ENCODE measurements around the gene CDHR1.

The CDHR1 gene

DNA sequence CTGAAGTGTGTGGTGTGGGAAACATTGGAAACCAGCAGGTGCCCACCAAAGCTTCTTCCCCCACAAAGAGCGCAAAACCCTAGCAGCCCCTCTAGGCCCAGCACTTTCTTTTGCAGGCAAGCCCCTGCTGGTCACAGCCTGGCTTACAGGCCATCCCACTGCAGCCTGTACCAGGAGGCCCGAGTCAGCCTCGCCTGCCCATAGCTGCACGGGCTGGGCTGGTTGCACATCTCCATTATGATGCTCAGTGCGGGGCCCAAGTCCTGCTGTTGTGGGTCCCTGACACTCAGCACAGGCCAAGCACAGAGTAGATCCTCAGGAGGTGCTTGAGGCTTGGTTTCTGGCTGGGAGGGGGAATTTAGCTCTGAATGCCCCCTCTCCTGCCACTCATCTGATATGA, 8.0 kb downstream of the CDHR1 start:
- no peaks in the 10 kb centered on the region for H3K9me3 ChIP-seq (ENCODE audit: control insufficient read depth, low read length)
- no peaks in the 10 kb centered on the region for H3K79me1 ChIP-seq (replicated peaks; ENCODE audit: low read length, poor library complexity, severe bottlenecking)
- H3K36me3 ChIP-seq (ENCODE audit: control insufficient read depth in 1 of 2, insufficient read depth in 2 of 2, low read depth in 1 of 2, low read length in 2 of 2) = no peaks in the 10 kb centered on the region
- no peak overlapping the region for H3K18ac ChIP-seq (ENCODE audit: low read depth in 1 of 2, low read length in 2 of 2)
- no peak overlapping the region for H2BK120ac ChIP-seq (ENCODE audit: low read depth, low read length)
- WGBS = 74% methylated on average over 5 of the region's 5 CpGs
- H2AK5ac ChIP-seq (ENCODE audit: low read length, severe bottlenecking) = no peak overlapping the region
- H3K23ac ChIP-seq (ENCODE audit: low read length in 2 of 2) = peak overlapping the region in 1 of 2 experiments; percentile 43
- no peaks in the 10 kb centered on the region for H3K4me1 ChIP-seq (ENCODE audit: control insufficient read depth, insufficient read depth, low read depth, low read length)
- no peak overlapping the region for H3K4ac ChIP-seq (ENCODE audit: low read depth in 1 of 2, low read length in 2 of 2)
- no peak overlapping the region for H4K8ac ChIP-seq (ENCODE audit: low read length)
- H2BK15ac ChIP-seq (ENCODE audit: low read depth, poor library complexity, severe bottlenecking) = no peak overlapping the region
- no peak overlapping the region for H2BK5ac ChIP-seq (ENCODE audit: low read depth, low read length, poor library complexity, severe bottlenecking)
- no peak overlapping the region for H2AFZ ChIP-seq (ENCODE audit: low read depth, low read length)
- H3K27me3 ChIP-seq (ENCODE audit: control insufficient read depth in 1 of 2, insufficient read depth in 1 of 2, low read length in 2 of 2) = peaks cover 6 to 58% of the 10 kb centered on the region in 2 experiments
- no peak overlapping the region for H3K27ac ChIP-seq (ENCODE audit: low read length, poor library complexity, severe bottlenecking)
- H3K9ac ChIP-seq (ENCODE audit: low read length) = no peak overlapping the region
- no peak overlapping the region for H3K4me3 ChIP-seq (ENCODE audit: insufficient read depth in 1 of 2, low read depth in 1 of 2, low read length in 2 of 2)
- H4K91ac ChIP-seq (ENCODE audit: low read length) = no peak overlapping the region
- H3K14ac ChIP-seq (ENCODE audit: low read length in 2 of 2) = no peak overlapping the region
- H2BK12ac ChIP-seq (ENCODE audit: low read length in 2 of 2) = no peak overlapping the region
- no peak overlapping the region for H3K4me2 ChIP-seq (ENCODE audit: low read length, poor library complexity, severe bottlenecking)
- no peak for DNase-seq

- H2BK12ac ChIP-seq (ENCODE audit: low read length in 2 of 2) = no peak overlapping the region
- H2BK120ac ChIP-seq (ENCODE audit: low read depth, low read length) = no peak overlapping the region
- no peak overlapping the region for H3K27ac ChIP-seq (ENCODE audit: low read length, poor library complexity, severe bottlenecking)
- H3K23ac ChIP-seq (ENCODE audit: low read length in 2 of 2) = no peak overlapping the region
- no peak overlapping the region for H3K9ac ChIP-seq (ENCODE audit: low read length)
- no peak overlapping the region for H2BK15ac ChIP-seq (ENCODE audit: low read depth, poor library complexity, severe bottlenecking)
- H2AFZ ChIP-seq (ENCODE audit: low read depth, low read length) = no peak overlapping the region
- H3K14ac ChIP-seq (ENCODE audit: low read length in 2 of 2) = no peak overlapping the region
- H3K36me3 ChIP-seq (ENCODE audit: control insufficient read depth in 1 of 2, insufficient read depth in 2 of 2, low read depth in 1 of 2, low read length in 2 of 2) = no peaks in the 10 kb centered on the region
- no peak overlapping the region for H3K4me2 ChIP-seq (ENCODE audit: low read length, poor library complexity, severe bottlenecking)
- H3K9me3 ChIP-seq (ENCODE audit: control insufficient read depth, low read length) = no peaks in the 10 kb centered on the region
- WGBS = 75% methylated on average over 4 of the region's 4 CpGs
- H3K4me3 ChIP-seq (ENCODE audit: insufficient read depth in 1 of 2, low read depth in 1 of 2, low read length in 2 of 2) = no peak overlapping the region
- H3K4me1 ChIP-seq (ENCODE audit: control insufficient read depth, insufficient read depth, low read depth, low read length) = no peaks in the 10 kb centered on the region
- no peak overlapping the region for H3K18ac ChIP-seq (ENCODE audit: low read depth in 1 of 2, low read length in 2 of 2)
- no peak overlapping the region for H2AK5ac ChIP-seq (ENCODE audit: low read length, severe bottlenecking)
- H4K8ac ChIP-seq (ENCODE audit: low read length) = no peak overlapping the region
- H3K4ac ChIP-seq (ENCODE audit: low read depth in 1 of 2, low read length in 2 of 2) = no peak overlapping the region
- DNase-seq = no peak
- H3K27me3 ChIP-seq (ENCODE audit: control insufficient read depth in 1 of 2, insufficient read depth in 1 of 2, low read length in 2 of 2) = peaks cover 0 to 52% of the 10 kb centered on the region in 2 experiments
- H3K79me1 ChIP-seq (replicated peaks; ENCODE audit: low read length, poor library complexity, severe bottlenecking) = no peaks in the 10 kb centered on the region
- no peak overlapping the region for H4K91ac ChIP-seq (ENCODE audit: low read length)
- no peak overlapping the region for H2BK5ac ChIP-seq (ENCODE audit: low read depth, low read length, poor library complexity, severe bottlenecking)
These were observed 9.8 kb downstream of the CDHR1 start for GRCh38 chr10:84204122-84204521.

DNA sequence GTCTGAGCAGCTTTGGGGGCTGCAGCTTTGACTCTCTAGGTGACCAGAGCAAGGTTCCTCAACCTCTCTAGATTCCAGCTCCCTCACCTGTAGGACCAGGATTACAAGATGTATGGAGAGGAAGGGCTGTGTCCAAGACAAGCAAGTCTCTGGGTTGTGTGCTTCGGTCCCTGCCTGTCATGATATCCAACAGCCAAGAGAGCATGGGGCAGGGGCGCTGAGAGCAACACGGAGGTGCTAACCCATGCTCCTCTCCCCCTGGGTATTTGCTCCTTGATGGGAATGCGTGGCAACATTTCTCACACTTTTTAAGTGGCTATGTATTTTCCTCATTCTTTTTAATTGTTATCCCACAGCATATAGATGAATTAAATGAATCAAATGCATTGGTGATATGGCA, 10.3 kb downstream of the CDHR1 start:
- Histone ChIP-seq H2BK120ac (ENCODE audit: low read depth, low read length) (no peak overlapping the region), H3K18ac (ENCODE audit: low read depth in 1 of 2, low read length in 2 of 2) (no peak overlapping the region), H3K23ac (ENCODE audit: low read length in 2 of 2) (no peak overlapping the region), H2AK5ac (ENCODE audit: low read length, severe bottlenecking) (no peak overlapping the region), H2AFZ (ENCODE audit: low read depth, low read length) (no peak overlapping the region), H4K91ac (ENCODE audit: low read length) (no peak overlapping the region), H2BK5ac (ENCODE audit: low read depth, low read length, poor library complexity, severe bottlenecking) (no peak overlapping the region), H3K9me3 (ENCODE audit: control insufficient read depth, low read length) (no peaks in the 10 kb centered on the region), H2BK12ac (ENCODE audit: low read length in 2 of 2) (no peak overlapping the region), H3K27ac (ENCODE audit: low read length, poor library complexity, severe bottlenecking) (no peak overlapping the region), H3K4me2 (ENCODE audit: low read length, poor library complexity, severe bottlenecking) (no peak overlapping the region), H3K4me1 (ENCODE audit: control insufficient read depth, insufficient read depth, low read depth, low read length) (no peaks in the 10 kb centered on the region), H3K36me3 (ENCODE audit: control insufficient read depth in 1 of 2, insufficient read depth in 2 of 2, low read depth in 1 of 2, low read length in 2 of 2) (no peaks in the 10 kb centered on the region), H3K9ac (ENCODE audit: low read length) (no peak overlapping the region), H3K14ac (ENCODE audit: low read length in 2 of 2) (no peak overlapping the region), H4K8ac (ENCODE audit: low read length) (no peak overlapping the region), H3K79me1 (replicated peaks; ENCODE audit: low read length, poor library complexity, severe bottlenecking) (no peaks in the 10 kb centered on the region), H3K27me3 (ENCODE audit: control insufficient read depth in 1 of 2, insufficient read depth in 1 of 2, low read length in 2 of 2) (peaks cover 0 to 48% of the 10 kb centered on the region in 2 experiments), H3K4ac (ENCODE audit: low read depth in 1 of 2, low read length in 2 of 2) (no peak overlapping the region), H3K4me3 (ENCODE audit: insufficient read depth in 1 of 2, low read depth in 1 of 2, low read length in 2 of 2) (no peak overlapping the region), H2BK15ac (ENCODE audit: low read depth, poor library complexity, severe bottlenecking) (no peak overlapping the region)
- no peak for DNase-seq
- 88% methylated on average over 4 of the region's 4 CpGs for WGBS

GRCh38 chr10:84205049-84205852, 10.9 kb downstream of the CDHR1 start:
- Histone ChIP-seq H3K27me3 (ENCODE audit: control insufficient read depth in 1 of 2, insufficient read depth in 1 of 2, low read length in 2 of 2) (peaks cover 0 to 44% of the 10 kb centered on the region in 2 experiments), H4K8ac (ENCODE audit: low read length) (no peak overlapping the region), H3K9me3 (ENCODE audit: control insufficient read depth, low read length) (no peaks in the 10 kb centered on the region), H2AFZ (ENCODE audit: low read depth, low read length) (no peak overlapping the region), H3K36me3 (ENCODE audit: control insufficient read depth in 1 of 2, insufficient read depth in 2 of 2, low read depth in 1 of 2, low read length in 2 of 2) (no peaks in the 10 kb centered on the region), H3K4me2 (ENCODE audit: low read length, poor library complexity, severe bottlenecking) (no peak overlapping the region), H3K23ac (ENCODE audit: low read length in 2 of 2) (no peak overlapping the region), H3K14ac (ENCODE audit: low read length in 2 of 2) (no peak overlapping the region), H2BK12ac (ENCODE audit: low read length in 2 of 2) (no peak overlapping the region), H4K91ac (ENCODE audit: low read length) (no peak overlapping the region), H2BK15ac (ENCODE audit: low read depth, poor library complexity, severe bottlenecking) (no peak overlapping the region), H2BK120ac (ENCODE audit: low read depth, low read length) (no peak overlapping the region), H3K79me1 (replicated peaks; ENCODE audit: low read length, poor library complexity, severe bottlenecking) (no peaks in the 10 kb centered on the region), H2BK5ac (ENCODE audit: low read depth, low read length, poor library complexity, severe bottlenecking) (no peak overlapping the region), H3K4me1 (ENCODE audit: control insufficient read depth, insufficient read depth, low read depth, low read length) (no peaks in the 10 kb centered on the region), H3K4me3 (ENCODE audit: insufficient read depth in 1 of 2, low read depth in 1 of 2, low read length in 2 of 2) (no peak overlapping the region), H3K4ac (ENCODE audit: low read depth in 1 of 2, low read length in 2 of 2) (no peak overlapping the region), H3K27ac (ENCODE audit: low read length, poor library complexity, severe bottlenecking) (no peak overlapping the region), H2AK5ac (ENCODE audit: low read length, severe bottlenecking) (no peak overlapping the region), H3K18ac (ENCODE audit: low read depth in 1 of 2, low read length in 2 of 2) (no peak overlapping the region), H3K9ac (ENCODE audit: low read length) (no peak overlapping the region)
- DNase-seq = peak; percentile 44
- 37% methylated on average over 7 of the region's 8 CpGs for WGBS
